HCT116 (cell line): Measurements from ENCODE around the gene MSLN. TPM values are rescaled to one million over a fixed set of nuclear protein-coding genes. Genes with fewer than 3 reads are reported as not detected.

Experiments
- ATAC-seq: fragments of 200-7000 bp; cut with Tn5 transposase; 2 replicates; pipeline ENCODE4 v1.9.1; 2020; ENCODE audit warnings: mild to moderate bottlenecking, moderate library complexity
- BruUV-seq: library from RNA; stranded (reverse); fragments of 400-500 nt; replicated peaks from 2 replicates; lab custom pipeline; 2021; lab: Mats Ljungman, UMichigan
- CTCF ChIA-PET: fragments of 300-600 bp; sonication (Branson Sonifier 250); formaldehyde crosslinking; loops from one replicate; lab custom pipeline; 2021; ENCODE audit warnings: antibody characterized with exemption; lab: Charles Lee
- POLR2A ChIA-PET: fragments of 300-600, 350-600 bp; sonication (Branson Sonifier 250); formaldehyde crosslinking; loops from one replicate; lab custom pipeline; 2021; ENCODE audit warnings: antibody characterized with exemption; lab: Charles Lee
- RAD21 ChIA-PET, 2 experiments: fragments of 300-600 bp; sonication (Branson Sonifier 250); formaldehyde crosslinking; loops; one replicate each; lab custom pipeline; 2023; ENCODE audit warnings: low total read pairs in 2 of 2; ENCODE audit not compliant: uncharacterized antibody in 2 of 2, unreplicated experiment in 2 of 2, low non-redundant PET in 1 of 2; lab: Charles Lee
- DNase-seq: peaks from one replicate; pipeline ENCODE4 v3.0.0-alpha.2; 2010; ENCODE audit warnings: low read depth, low spot score
- H2AFZ ChIP-seq: fragments of 200-600 bp; shearing (Covaris generic), sonication (generic); 2 replicates; pipeline ENCODE4 v1.6.1; 2017; ENCODE audit warnings: low read depth, mixed run types, mixed read lengths, antibody characterized with exemption, low read length; ENCODE audit not compliant: poor library complexity, severe bottlenecking
- H3K27ac ChIP-seq: 2 replicates; pipeline ENCODE4 v1.5.1; 2012; ENCODE audit warnings: low read depth, low read length
- H3K27me3 ChIP-seq: fragments of 200-600 bp; sonication (generic); 2 replicates; pipeline ENCODE4 v1.6.1; 2016; ENCODE audit warnings: mixed run types, low read length, mixed read lengths; ENCODE audit not compliant: insufficient read depth
- H3K36me3 ChIP-seq, 2 experiments: fragments of 200-500 bp in 1 of 2; fragments of 200-600 bp in 1 of 2; sonication (Bioruptor generic) in 1 of 2; sonication (generic) in 1 of 2; 2 replicates each; pipeline versions ENCODE4 v1.5.1 to v1.6.1; 2014 to 2016; ENCODE audit warnings: low read length in 2 of 2, inconsistent platforms in 1 of 2, mixed read lengths in 1 of 2, mixed run types in 1 of 2; ENCODE audit not compliant: insufficient read depth in 2 of 2, control insufficient read depth in 1 of 2
- H3K4me1 ChIP-seq, 2 experiments: fragments of 200-600 bp in 1 of 2; sonication (generic) in 1 of 2; 2 replicates each; pipeline versions ENCODE4 v1.5.1 to v1.6.1; 2012 to 2017; ENCODE audit warnings: low read length in 2 of 2, inconsistent platforms in 1 of 2, mild to moderate bottlenecking in 1 of 2, mixed read lengths in 1 of 2, mixed run types in 1 of 2, moderate library complexity in 1 of 2; ENCODE audit not compliant: insufficient read depth in 2 of 2, control insufficient read depth in 1 of 2
- H3K4me2 ChIP-seq: fragments of 200-600 bp; sonication (generic); 2 replicates; pipeline ENCODE4 v1.6.1; 2017; ENCODE audit warnings: mixed run types, low read length, mixed read lengths
- H3K4me3 ChIP-seq, 2 experiments: fragments of 200-600 bp in 1 of 2; sonication (generic) in 1 of 2; replicated peaks in 1 of 2; 2 replicates each; pipeline ENCODE4 v1.5.1; 2011 to 2016; ENCODE audit warnings: low read length in 2 of 2, control low read depth in 1 of 2, low read depth in 1 of 2, mild to moderate bottlenecking in 1 of 2, mixed read lengths in 1 of 2, mixed run types in 1 of 2
- H3K79me2 ChIP-seq: fragments of 200-600 bp; sonication (generic); 2 replicates; pipeline ENCODE4 v1.6.1; 2017; ENCODE audit warnings: mild to moderate bottlenecking, mixed run types, low read length, moderate library complexity, mixed read lengths; ENCODE audit not compliant: insufficient read depth
- H3K9ac ChIP-seq: fragments of 200-600 bp; sonication (generic); 2 replicates; pipeline ENCODE4 v1.6.1; 2016; ENCODE audit warnings: low read length, mixed read lengths
- H3K9me2 ChIP-seq: fragments of 200-600 bp; sonication (generic), shearing (Covaris generic); 2 replicates; pipeline ENCODE4 v1.6.1; 2017; ENCODE audit warnings: mixed run types, mild to moderate bottlenecking, moderate library complexity; ENCODE audit not compliant: insufficient read depth
- H3K9me3 ChIP-seq, 2 experiments: fragments of 200-500 bp in 1 of 2; fragments of 200-600 bp in 1 of 2; sonication (Bioruptor generic) in 1 of 2; sonication (generic) in 1 of 2; 2 replicates each; pipeline ENCODE4 v1.6.1; 2014 to 2017; ENCODE audit warnings: low read length in 2 of 2, mixed read lengths in 2 of 2, inconsistent platforms in 1 of 2, low read depth in 1 of 2, mild to moderate bottlenecking in 1 of 2, mixed run types in 1 of 2, moderate library complexity in 1 of 2; ENCODE audit not compliant: control insufficient read depth in 1 of 2, insufficient read depth in 1 of 2
- H4K20me1 ChIP-seq: fragments of 200-600 bp; sonication (generic), shearing (Covaris generic); 2 replicates; pipeline ENCODE4 v1.6.1; 2017; ENCODE audit warnings: mixed run types, mild to moderate bottlenecking, moderate library complexity; ENCODE audit not compliant: insufficient read depth
- CBX3 ChIP-seq: IDR thresholded peaks from 2 replicates; pipeline ENCODE4 v1.6.1; 2012; ENCODE audit warnings: low read depth
- CEBPB ChIP-seq: IDR thresholded peaks from 2 replicates; pipeline ENCODE4 v1.6.1; 2012; ENCODE audit warnings: low read depth
- POLR2A ChIP-seq: IDR thresholded peaks from 2 replicates; pipeline ENCODE4 v1.7.0; 2011; ENCODE audit warnings: borderline replicate concordance; ENCODE audit not compliant: insufficient read depth, insufficient read length; ENCODE audit errors: extremely low read depth
- POLR2AphosphoS5 ChIP-seq: IDR thresholded peaks from 2 replicates; pipeline ENCODE4 v1.6.1; 2011; ENCODE audit warnings: mild to moderate bottlenecking, low read depth, low read length, moderate library complexity
- TCF7L2 ChIP-seq: IDR thresholded peaks from 2 replicates; pipeline ENCODE4 v1.7.0; 2011; ENCODE audit warnings: borderline replicate concordance, inconsistent platforms; ENCODE audit not compliant: insufficient read depth, insufficient read length; ENCODE audit errors: extremely low read depth
- YY1 ChIP-seq: IDR thresholded peaks from 2 replicates; pipeline ENCODE4 v1.6.1; 2011; ENCODE audit warnings: low read length, low read depth, moderate library complexity, mild to moderate bottlenecking; ENCODE audit not compliant: insufficient replicate concordance; ENCODE audit errors: extremely low read depth
- ZFX ChIP-seq: fragments of 450-650 bp; IDR thresholded peaks from 2 replicates; pipeline ENCODE4 v1.6.1; 2017
- ZNF274 ChIP-seq: fragments of 200-500 bp; sonication (Bioruptor generic); IDR thresholded peaks from 2 replicates; pipeline ENCODE4 v1.6.1; 2014; ENCODE audit warnings: mild to moderate bottlenecking, low read depth, low read length, inconsistent platforms
- intact Hi-C: fragments of 100-400 bp; cut with micrococcal nuclease; formaldehyde crosslinking; loops from 2 replicates; pipeline ENCODE4 v1.10.0; 2022
- total RNA-seq: library from RNA; stranded (reverse); gene quantifications from one replicate; pipeline ENCODE4 v1.2.1, GENCODE V29; 2021; ENCODE audit not compliant: unreplicated experiment
- TF ChIP-seq, protein P1 (sequence below), 3 experiments: fragments of 200-600 bp in 1 of 3; sonication (generic) in 1 of 3; IDR thresholded peaks in 2 of 3; conservative IDR thresholded peaks in 1 of 3; 2 replicates each; pipeline ENCODE4 v1.5.1; 2012 to 2017; ENCODE audit warnings: low read depth in 2 of 3, low read length in 2 of 3, antibody characterized with exemption in 1 of 3, borderline replicate concordance in 1 of 3, control low read depth in 1 of 3, mild to moderate bottlenecking in 1 of 3, mixed read lengths in 1 of 3, mixed run types in 1 of 3, moderate library complexity in 1 of 3; ENCODE audit not compliant: insufficient read depth in 1 of 3
- TF ChIP-seq, protein P2 (sequence below): IDR thresholded peaks from 2 replicates; pipeline ENCODE4 v1.6.1; 2012
- TF ChIP-seq, protein P3 (sequence below): IDR thresholded peaks from 2 replicates; pipeline ENCODE4 v1.6.1; 2011; ENCODE audit warnings: mild to moderate bottlenecking, low read length, moderate library complexity; ENCODE audit not compliant: insufficient replicate concordance; ENCODE audit errors: extremely low read depth

The MSLN gene
- total RNA-seq, 1 experiment from 2014 or later, result 40.9 TPM

DNA sequence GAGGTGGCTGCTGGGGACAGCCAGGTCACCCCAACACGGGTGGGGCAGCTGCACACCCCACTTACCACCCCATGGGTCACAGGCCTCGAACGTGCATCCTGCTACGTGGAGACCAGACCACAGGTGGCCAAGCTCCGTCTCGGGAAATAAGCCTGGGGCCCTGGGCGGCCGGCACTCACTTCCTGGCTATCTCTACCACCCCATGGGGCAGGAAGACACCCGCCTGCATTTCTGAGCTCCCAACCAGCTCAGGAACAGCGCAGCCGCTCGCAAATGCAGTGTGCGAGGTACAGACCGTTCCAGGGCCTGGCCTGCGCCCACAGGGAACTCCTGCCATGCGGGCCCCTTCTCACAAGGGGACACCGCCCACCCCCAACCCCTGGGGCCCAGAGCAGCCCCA is 44.9 kb downstream of the MSLN start:
- H3K27ac ChIP-seq, result no peak overlapping the region; the same call in 1 of the 2 replicates
- no peak for DNase-seq
- ChIA-PET POLR2A (interaction anchor here (1.4 to 1.6 kb wide), 2 partner anchors 10 to 17 kb away, joined by 3 read pairs; partner anchors contain the start of genes CHTF18 and RPUSD1), RAD21 (no interaction called here), CTCF (no interaction called here)
- intact Hi-C loops, result no loop called here
- H3K79me2 ChIP-seq, result peaks cover 10% of the 10 kb centered on the region; the same call in 1 of the 2 replicates
- H4K20me1 ChIP-seq, result no peaks in the 10 kb centered on the region
- H3K9me3 ChIP-seq, result no peaks in the 10 kb centered on the region; a peak in 1 of 4 replicates
- no peaks in the 10 kb centered on the region for H3K36me3 ChIP-seq
- no peak for TF ChIP-seq YY1
- TF ChIP-seq POLR2A, result no peak
- TF ChIP-seq CEBPB, result no peak
- no peak for TF ChIP-seq ZFX
- TF ChIP-seq, protein P1, sequence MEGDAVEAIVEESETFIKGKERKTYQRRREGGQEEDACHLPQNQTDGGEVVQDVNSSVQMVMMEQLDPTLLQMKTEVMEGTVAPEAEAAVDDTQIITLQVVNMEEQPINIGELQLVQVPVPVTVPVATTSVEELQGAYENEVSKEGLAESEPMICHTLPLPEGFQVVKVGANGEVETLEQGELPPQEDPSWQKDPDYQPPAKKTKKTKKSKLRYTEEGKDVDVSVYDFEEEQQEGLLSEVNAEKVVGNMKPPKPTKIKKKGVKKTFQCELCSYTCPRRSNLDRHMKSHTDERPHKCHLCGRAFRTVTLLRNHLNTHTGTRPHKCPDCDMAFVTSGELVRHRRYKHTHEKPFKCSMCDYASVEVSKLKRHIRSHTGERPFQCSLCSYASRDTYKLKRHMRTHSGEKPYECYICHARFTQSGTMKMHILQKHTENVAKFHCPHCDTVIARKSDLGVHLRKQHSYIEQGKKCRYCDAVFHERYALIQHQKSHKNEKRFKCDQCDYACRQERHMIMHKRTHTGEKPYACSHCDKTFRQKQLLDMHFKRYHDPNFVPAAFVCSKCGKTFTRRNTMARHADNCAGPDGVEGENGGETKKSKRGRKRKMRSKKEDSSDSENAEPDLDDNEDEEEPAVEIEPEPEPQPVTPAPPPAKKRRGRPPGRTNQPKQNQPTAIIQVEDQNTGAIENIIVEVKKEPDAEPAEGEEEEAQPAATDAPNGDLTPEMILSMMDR (IDR thresholded peaks at IDR 0.05 in 2 of 3, conservative IDR thresholded peaks at IDR 0.05 in 1 of 3; ENCODE audit: borderline replicate concordance in 1 of 3, insufficient read depth in 1 of 3, low read depth in 2 of 3, low read length in 2 of 3), result no peak
- TF ChIP-seq POLR2AphosphoS5, result no peak
- TF ChIP-seq, protein P2, sequence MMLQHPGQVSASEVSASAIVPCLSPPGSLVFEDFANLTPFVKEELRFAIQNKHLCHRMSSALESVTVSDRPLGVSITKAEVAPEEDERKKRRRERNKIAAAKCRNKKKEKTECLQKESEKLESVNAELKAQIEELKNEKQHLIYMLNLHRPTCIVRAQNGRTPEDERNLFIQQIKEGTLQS, result no peak
- TF ChIP-seq ZNF274, result no peak
- no peak for TF ChIP-seq TCF7L2
- TF ChIP-seq, protein P3, sequence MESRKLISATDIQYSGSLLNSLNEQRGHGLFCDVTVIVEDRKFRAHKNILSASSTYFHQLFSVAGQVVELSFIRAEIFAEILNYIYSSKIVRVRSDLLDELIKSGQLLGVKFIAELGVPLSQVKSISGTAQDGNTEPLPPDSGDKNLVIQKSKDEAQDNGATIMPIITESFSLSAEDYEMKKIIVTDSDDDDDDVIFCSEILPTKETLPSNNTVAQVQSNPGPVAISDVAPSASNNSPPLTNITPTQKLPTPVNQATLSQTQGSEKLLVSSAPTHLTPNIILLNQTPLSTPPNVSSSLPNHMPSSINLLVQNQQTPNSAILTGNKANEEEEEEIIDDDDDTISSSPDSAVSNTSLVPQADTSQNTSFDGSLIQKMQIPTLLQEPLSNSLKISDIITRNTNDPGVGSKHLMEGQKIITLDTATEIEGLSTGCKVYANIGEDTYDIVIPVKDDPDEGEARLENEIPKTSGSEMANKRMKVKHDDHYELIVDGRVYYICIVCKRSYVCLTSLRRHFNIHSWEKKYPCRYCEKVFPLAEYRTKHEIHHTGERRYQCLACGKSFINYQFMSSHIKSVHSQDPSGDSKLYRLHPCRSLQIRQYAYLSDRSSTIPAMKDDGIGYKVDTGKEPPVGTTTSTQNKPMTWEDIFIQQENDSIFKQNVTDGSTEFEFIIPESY, result no peak
- no peak for TF ChIP-seq CBX3
- no peak overlapping the region for H2AFZ ChIP-seq
- BruUV-seq, result no TSS peak
- H3K4me3 ChIP-seq, result no peak overlapping the region
- peak overlapping the region; percentile 93 for H3K4me2 ChIP-seq
- H3K9ac ChIP-seq, result no peak overlapping the region
- H3K27me3 ChIP-seq, result no peaks in the 10 kb centered on the region
- no peak for ATAC-seq
- H3K4me1 ChIP-seq, result peaks cover 4 to 28% of the 10 kb centered on the region in 2 experiments; a peak in 3 of 4 replicates
- no peaks in the 10 kb centered on the region for H3K9me2 ChIP-seq
